GM12878 (cell line): ENCODE measurements around the gene PTPN20. TPM values are rescaled to one million over a fixed set of nuclear protein-coding genes. Genes with fewer than 3 reads are reported as not detected.

Experiments
- ATAC-seq: fragments of 200-7000 bp; cut with Tn5 transposase; 3 replicates; pipeline ENCODE4 v1.9.1; 2020; ENCODE audit warnings: mild to moderate bottlenecking, moderate library complexity
- BruUV-seq: library from RNA; stranded (reverse); fragments of 400-500 nt; replicated peaks from 2 replicates; lab custom pipeline; 2021; lab: Mats Ljungman, UMichigan
- CTCF ChIA-PET: fragments of 300-600 bp; sonication (Branson Sonifier 250); formaldehyde crosslinking; extraction: SDS; loops from one replicate; lab custom pipeline; 2021; ENCODE audit warnings: inconsistent platforms; lab: Yijun Ruan, JAX
- POLR2A ChIA-PET: fragments of 350-600 bp; formaldehyde crosslinking; extraction: SDS; loops from one replicate; lab custom pipeline; 2021; ENCODE audit warnings: inconsistent platforms; lab: Charles Lee
- RAD21 ChIA-PET: fragments of 300-600 bp; sonication (Branson Sonifier 250); formaldehyde crosslinking; loops from one replicate; lab custom pipeline; 2023; ENCODE audit warnings: antibody characterized with exemption; ENCODE audit not compliant: unreplicated experiment; lab: Charles Lee
- SMC1A ChIA-PET: fragments of 300-600 bp; sonication (Branson Sonifier 250); formaldehyde crosslinking; loops from one replicate; lab custom pipeline; 2023; ENCODE audit not compliant: unreplicated experiment, uncharacterized antibody; lab: Charles Lee
- DNase-seq: peaks from one replicate; pipeline ENCODE4 v3.0.0-alpha.2; 2011; ENCODE audit warnings: low read depth, low spot score
- FAIRE-seq: peaks from 3 replicates; lab custom pipeline; 2011; peaks lifted over from hg19 to GRCh38; lab: Jason Lieb, UNC
- H2AFZ ChIP-seq: 2 replicates; pipeline ENCODE4 v1.6.0; 2011; ENCODE audit warnings: low read depth, low read length, control low read depth; ENCODE audit not compliant: control insufficient read depth
- H3K27ac ChIP-seq: 2 replicates; pipeline ENCODE4 v1.5.1; 2011; ENCODE audit warnings: control low read depth; ENCODE audit not compliant: control insufficient read depth, insufficient read depth
- H3K27me3 ChIP-seq, 2 experiments: replicated peaks in 1 of 2; 2 replicates each; pipeline versions ENCODE4 v1.6.0 to v1.6.1; 2011; ENCODE audit warnings: low read length in 1 of 2; ENCODE audit not compliant: control insufficient read depth in 2 of 2, insufficient read depth in 2 of 2
- H3K36me3 ChIP-seq, 2 experiments: 2 replicates each; pipeline ENCODE4 v1.5.1; 2011; ENCODE audit warnings: low read length in 1 of 2; ENCODE audit not compliant: control insufficient read depth in 2 of 2, insufficient read depth in 2 of 2
- H3K4me1 ChIP-seq: 2 replicates; pipeline ENCODE4 v1.6.1; 2011; ENCODE audit warnings: mild to moderate bottlenecking, low read length, moderate library complexity, mixed read lengths; ENCODE audit not compliant: control insufficient read depth, insufficient read depth
- H3K4me2 ChIP-seq: 2 replicates; pipeline ENCODE4 v1.6.0; 2011; ENCODE audit warnings: control low read depth; ENCODE audit not compliant: control insufficient read depth, insufficient read depth
- H3K4me3 ChIP-seq: fragments of 200-600 bp; sonication (generic); 2 replicates; pipeline ENCODE4 v1.5.1; 2016
- H3K79me2 ChIP-seq: 2 replicates; pipeline ENCODE4 v1.6.0; 2011; ENCODE audit warnings: low read length; ENCODE audit not compliant: control insufficient read depth, insufficient read depth
- H3K9ac ChIP-seq: 2 replicates; pipeline ENCODE4 v1.8.0; 2011; ENCODE audit warnings: low read length, control low read depth, mixed read lengths; ENCODE audit not compliant: control insufficient read depth, insufficient read depth
- H3K9me3 ChIP-seq: replicated peaks from 3 replicates; pipeline ENCODE4 v1.5.1; 2011; ENCODE audit warnings: mild to moderate bottlenecking, low read length; ENCODE audit not compliant: control insufficient read depth, insufficient read depth
- H4K20me1 ChIP-seq: 2 replicates; pipeline ENCODE4 v1.6.0; 2011; ENCODE audit not compliant: control insufficient read depth, insufficient read depth
- CUX1 ChIP-seq: IDR thresholded peaks from 2 replicates; pipeline ENCODE4 v1.6.1; 2012; ENCODE audit warnings: improper control_type of control experiment, low read depth, low read length; ENCODE audit not compliant: insufficient replicate concordance
- PKNOX1 ChIP-seq: fragments of 450-650 bp; IDR thresholded peaks from 2 replicates; pipeline ENCODE4 v1.6.1; 2016; ENCODE audit warnings: mild to moderate bottlenecking
- REST ChIP-seq: IDR thresholded peaks from 2 replicates; pipeline ENCODE4 v1.6.1; 2012; ENCODE audit warnings: mild to moderate bottlenecking, low read depth, low read length
- SKIL ChIP-seq: fragments of 450-650 bp; IDR thresholded peaks from 2 replicates; pipeline ENCODE4 v1.6.1; 2017; ENCODE audit warnings: mild to moderate bottlenecking, low read depth, inconsistent platforms; ENCODE audit not compliant: poor library complexity, severe bottlenecking
- ZBTB11 ChIP-seq: fragments of 450-650 bp; formaldehyde crosslinking; IDR thresholded peaks from 2 replicates; pipeline ENCODE4 v1.5.0; 2022; ENCODE audit warnings: mild to moderate bottlenecking, missing genetic modification characterization
- WGBS: methylation state at CpG from one replicate; pipeline ENCODE4 v1.1.6; 2016; ENCODE audit warnings: low lambda C conversion rate; ENCODE audit not compliant: insufficient replicate concordance, insufficient coverage; ENCODE audit errors: missing lambda C conversion rate; 5-methylcytosine and 5-hydroxymethylcytosine counted together
- in situ Hi-C: fragments of 300-500 bp; cut with MboI; formaldehyde crosslinking; loops from 9 replicates; pipeline ENCODE4 v1.14.3; 2018; ENCODE audit warnings: mixed read lengths
- intact Hi-C: fragments of 100-400 bp; cut with micrococcal nuclease; formaldehyde crosslinking; loops from one replicate; pipeline ENCODE4 v1.14.2; 2022; ENCODE audit not compliant: unreplicated experiment
- polyA plus RNA-seq, 11 experiments: library from polyadenylated mRNA; depleted of rRNA in 4 of 11; unstranded in 6 of 11; stranded (reverse) in 5 of 11; fragments of >200 nt; fragmentation: Nextera tagmentation in 4 of 11; fragmentation: Illumina TruSeq in 1 of 11; extraction: Ambion mirVana in 4 of 11; extraction: Trizol in 1 of 11; gene quantifications; 1 replicate in 1 of 11; 2 replicates in 10 of 11; pipeline versions ENCODE4 v1.2.1 to v1.2.3, GENCODE V29; 2011 to 2016; ENCODE audit warnings: inconsistent platforms in 2 of 11, missing spikeins in 2 of 11, low read depth in 1 of 11
- total RNA-seq, 4 experiments: library from RNA; depleted of rRNA in 3 of 4; stranded (reverse); fragments of >200 nt in 3 of 4; fragmentation: Illumina TruSeq in 1 of 4; extraction: Trizol in 1 of 4; gene quantifications; 2 replicates each; pipeline versions ENCODE4 v1.2.1 to v1.2.3, GENCODE V29; 2013 to 2021

PTPN20 gene
- total and polyA plus RNA-seq, 10 of the 15 experiments (the other 5 are each of a cell fraction or from before 2014, with no cell fraction given) = 0.04 to 3.4 (median 0.10) TPM; not detected in 4

- Histone ChIP-seq H3K9ac (no peak overlapping the region), H3K27me3 (peaks cover 0 to 3% of the 10 kb centered on the region in 2 experiments; a peak in 1 of 4 replicates), H3K4me2 (no peak overlapping the region), H3K27ac (no peak overlapping the region), H3K36me3 (no peaks in the 10 kb centered on the region), H3K79me2 (no peaks in the 10 kb centered on the region), H4K20me1 (0 out of 2 replicates have a peak, but pooled peaks cover 2% of the 10 kb centered on the region), H3K9me3 (no peaks in the 10 kb centered on the region), H3K4me3 (no peak overlapping the region), H3K4me1 (no peaks in the 10 kb centered on the region), H2AFZ (no peak overlapping the region)
- FAIRE-seq = no peak
- in situ Hi-C loops (no loop called here), intact Hi-C loops (loop anchor here (1.0 kb wide), 2 partner anchors 265 to 293 kb away; no protein-coding TSS in a partner anchor)
- no peak for ATAC-seq
- no peak for DNase-seq
- RAD21 ChIA-PET = interaction anchor here (0.6 to 2.8 kb wide), 9 partner anchors 53 to 293 kb away, joined by 3 to 84 read pairs (median 5); no protein-coding TSS in a partner anchor
- no TSS peak for BruUV-seq
- POLR2A ChIA-PET = no interaction called here
- CTCF ChIA-PET = interaction anchor here (0.6 to 6.9 kb wide), 43 partner anchors 8 to 1150 kb away, joined by 3 to 135 read pairs (median 5); no protein-coding TSS in a partner anchor
- no peak for TF ChIP-seq REST
- no peak for TF ChIP-seq PKNOX1
- no peak for TF ChIP-seq SKIL
- no peak for TF ChIP-seq ZBTB11 (CRISPR knock-in tag)
- TF ChIP-seq CUX1 = no peak
- 46% methylated on average over 5 of the region's 5 CpGs for WGBS
- SMC1A ChIA-PET = interaction anchor here (0.9 to 5.2 kb wide), 12 partner anchors 10 to 293 kb away, joined by 3 to 66 read pairs (median 4); no protein-coding TSS in a partner anchor
These were observed 135.9 kb downstream of the PTPN20 start for GRCh38 chr10:47047127-47047504.
